Measurements from ENCODE around the gene KIF16B. TPM values are rescaled to one million over a fixed set of nuclear protein-coding genes. Genes with fewer than 3 reads are reported as not detected.

The KIF16B gene
- total and polyA plus RNA-seq, 9 of the 15 experiments (the other 6 are each of a cell fraction or from before 2014, with no cell fraction given): 1.00 to 10.6 (median 8.5) TPM

DNA sequence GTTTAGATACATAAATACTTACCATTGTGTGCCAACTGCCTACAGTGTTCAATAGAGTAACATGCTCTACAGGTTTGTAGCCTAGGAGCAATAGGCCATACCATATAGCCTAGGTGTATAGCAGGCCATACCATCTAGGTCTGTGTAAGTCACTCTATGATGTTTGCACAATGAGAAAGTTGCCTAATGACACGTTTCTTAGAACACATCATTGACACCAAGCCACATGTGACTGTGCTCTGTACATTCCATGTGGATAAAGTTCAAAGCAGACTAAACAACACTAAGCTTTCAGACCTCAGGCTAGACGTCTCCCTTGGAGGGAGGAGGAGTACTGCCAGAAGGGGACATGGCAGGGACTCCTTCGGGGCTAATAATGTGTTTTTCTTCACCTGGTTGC is 93.6 kb downstream of the KIF16B start (continued):
- TF ChIP-seq, protein P1, sequence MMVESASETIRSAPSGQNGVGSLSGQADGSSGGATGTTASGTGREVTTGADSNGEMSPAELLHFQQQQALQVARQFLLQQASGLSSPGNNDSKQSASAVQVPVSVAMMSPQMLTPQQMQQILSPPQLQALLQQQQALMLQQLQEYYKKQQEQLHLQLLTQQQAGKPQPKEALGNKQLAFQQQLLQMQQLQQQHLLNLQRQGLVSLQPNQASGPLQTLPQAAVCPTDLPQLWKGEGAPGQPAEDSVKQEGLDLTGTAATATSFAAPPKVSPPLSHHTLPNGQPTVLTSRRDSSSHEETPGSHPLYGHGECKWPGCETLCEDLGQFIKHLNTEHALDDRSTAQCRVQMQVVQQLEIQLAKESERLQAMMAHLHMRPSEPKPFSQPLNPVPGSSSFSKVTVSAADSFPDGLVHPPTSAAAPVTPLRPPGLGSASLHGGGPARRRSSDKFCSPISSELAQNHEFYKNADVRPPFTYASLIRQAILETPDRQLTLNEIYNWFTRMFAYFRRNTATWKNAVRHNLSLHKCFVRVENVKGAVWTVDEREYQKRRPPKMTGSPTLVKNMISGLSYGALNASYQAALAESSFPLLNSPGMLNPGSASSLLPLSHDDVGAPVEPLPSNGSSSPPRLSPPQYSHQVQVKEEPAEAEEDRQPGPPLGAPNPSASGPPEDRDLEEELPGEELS (CRISPR knock-in tag; IDR thresholded peaks at IDR 0.05; ENCODE audit: borderline replicate concordance): no peak
- TF ChIP-seq, protein P2, sequence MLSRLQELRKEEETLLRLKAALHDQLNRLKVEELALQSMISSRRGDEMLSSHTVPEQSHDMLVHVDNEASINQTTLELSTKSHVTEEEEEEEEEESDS (CRISPR knock-in tag; IDR thresholded peaks at IDR 0.05): no peak
- TF ChIP-seq, protein P3, sequence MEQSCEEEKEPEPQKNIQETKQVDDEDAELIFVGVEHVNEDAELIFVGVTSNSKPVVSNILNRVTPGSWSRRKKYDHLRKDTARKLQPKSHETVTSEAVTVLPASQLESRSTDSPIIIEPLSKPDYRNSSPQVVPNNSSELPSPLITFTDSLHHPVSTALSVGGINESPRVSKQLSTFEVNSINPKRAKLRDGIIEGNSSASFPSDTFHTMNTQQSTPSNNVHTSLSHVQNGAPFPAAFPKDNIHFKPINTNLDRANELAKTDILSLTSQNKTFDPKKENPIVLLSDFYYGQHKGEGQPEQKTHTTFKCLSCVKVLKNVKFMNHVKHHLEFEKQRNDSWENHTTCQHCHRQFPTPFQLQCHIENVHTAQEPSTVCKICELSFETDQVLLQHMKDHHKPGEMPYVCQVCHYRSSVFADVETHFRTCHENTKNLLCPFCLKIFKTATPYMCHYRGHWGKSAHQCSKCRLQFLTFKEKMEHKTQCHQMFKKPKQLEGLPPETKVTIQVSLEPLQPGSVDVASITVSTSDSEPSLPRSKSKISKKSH (CRISPR knock-in tag; IDR thresholded peaks at IDR 0.05): no peak
- no peak for TF ChIP-seq PURB (CRISPR knock-in tag; IDR thresholded peaks at IDR 0.05; ENCODE audit: low read depth)

DNA sequence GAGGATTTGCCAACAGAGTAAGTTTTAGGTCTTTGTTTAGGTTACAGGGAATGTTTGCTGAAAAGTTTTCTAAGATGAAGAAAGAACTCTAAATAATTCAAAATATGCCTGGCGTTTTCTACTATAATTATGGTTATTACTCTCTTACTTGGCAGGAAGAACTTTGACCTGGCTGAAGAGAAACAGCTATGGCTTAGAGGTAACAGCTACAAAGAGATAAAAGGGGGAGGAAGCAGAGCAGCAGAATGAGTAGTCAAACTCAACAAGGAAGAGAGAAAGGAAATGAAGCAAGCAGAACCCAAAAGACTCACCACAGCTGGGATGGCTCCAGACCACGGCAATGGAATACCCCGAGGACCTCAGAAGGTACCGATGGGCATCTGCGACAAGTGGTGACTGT is 95.6 kb downstream of the KIF16B start:
- H3K9me1 ChIP-seq (ENCODE audit: control insufficient read depth, insufficient read depth, low read length): no peaks in the 10 kb centered on the region
- no peaks in the 10 kb centered on the region for H3K27me3 ChIP-seq (ENCODE audit: control insufficient read depth in 2 of 2, insufficient read depth in 2 of 2, low read length in 2 of 2)
- intact Hi-C loops (cut with micrococcal nuclease) (loop anchor here (5.0 to 10.0 kb wide), 2 partner anchors 213 to 770 kb away; no protein-coding TSS in a partner anchor), in situ Hi-C loops (cut with MboI) (no loop called here)
- DNase-seq (ENCODE audit: extremely low read depth in 1 of 4, low spot score in 3 of 4) (no peak), ATAC-seq (no peak), FAIRE-seq (no peak)
- no peaks in the 10 kb centered on the region for H3K9me3 ChIP-seq (replicated peaks; ENCODE audit: control insufficient read depth, insufficient read depth, low read depth, low read length)
- H3K9ac ChIP-seq (ENCODE audit: insufficient read depth in 1 of 2, low read depth in 2 of 2, low read length in 2 of 2): no peak overlapping the region
- H3K27ac ChIP-seq (ENCODE audit: extremely low read depth, low read depth, low read length): no peak overlapping the region
- H2AFZ ChIP-seq (ENCODE audit: low read depth, low read length): no peak overlapping the region
- no peaks in the 10 kb centered on the region for H3K36me3 ChIP-seq (ENCODE audit: control insufficient read depth, insufficient read depth, low read length)
- H3K79me2 ChIP-seq (ENCODE audit: control insufficient read depth, insufficient read depth, low read length): no peaks in the 10 kb centered on the region
- WGBS (ENCODE audit: insufficient coverage, low coverage, missing lambda C conversion rate): 56% methylated on average over 5 of the region's 5 CpGs
- no peaks in the 10 kb centered on the region for H4K20me1 ChIP-seq (replicated peaks; ENCODE audit: control insufficient read depth, insufficient read depth, low read length)
- ChIA-PET POLR2A (interaction anchor here (0.7 kb wide), 1 partner anchor 55 kb away, joined by 3 read pairs; no protein-coding TSS in a partner anchor), CTCF (ENCODE audit: low intra/inter-chr PET ratio) (interaction anchor here (0.7 kb wide), 1 partner anchor 27 kb away, joined by 3 read pairs; no protein-coding TSS in a partner anchor)
- no TSS peak for BruUV-seq (replicated peaks)
- peaks cover 0 to 4% of the 10 kb centered on the region in 2 experiments; a peak in 2 of 5 replicates for H3K4me1 ChIP-seq (replicated peaks in 1 of 2; ENCODE audit: control insufficient read depth in 2 of 2, insufficient read depth in 2 of 2, low read length in 2 of 2)
- no peak overlapping the region for H3K4me2 ChIP-seq (ENCODE audit: insufficient read depth, low read length)
- H3K4me3 ChIP-seq: no peak overlapping the region
- no peak for TF ChIP-seq ZC3H11A (IDR thresholded peaks at IDR 0.05; ENCODE audit: low read depth, low read length)
- TF ChIP-seq MBD2 (IDR thresholded peaks at IDR 0.05; ENCODE audit: borderline replicate concordance, low read depth): no peak
- TF ChIP-seq MECOM (CRISPR knock-in tag; IDR thresholded peaks at IDR 0.05): no peak
- TF ChIP-seq, protein P4, sequence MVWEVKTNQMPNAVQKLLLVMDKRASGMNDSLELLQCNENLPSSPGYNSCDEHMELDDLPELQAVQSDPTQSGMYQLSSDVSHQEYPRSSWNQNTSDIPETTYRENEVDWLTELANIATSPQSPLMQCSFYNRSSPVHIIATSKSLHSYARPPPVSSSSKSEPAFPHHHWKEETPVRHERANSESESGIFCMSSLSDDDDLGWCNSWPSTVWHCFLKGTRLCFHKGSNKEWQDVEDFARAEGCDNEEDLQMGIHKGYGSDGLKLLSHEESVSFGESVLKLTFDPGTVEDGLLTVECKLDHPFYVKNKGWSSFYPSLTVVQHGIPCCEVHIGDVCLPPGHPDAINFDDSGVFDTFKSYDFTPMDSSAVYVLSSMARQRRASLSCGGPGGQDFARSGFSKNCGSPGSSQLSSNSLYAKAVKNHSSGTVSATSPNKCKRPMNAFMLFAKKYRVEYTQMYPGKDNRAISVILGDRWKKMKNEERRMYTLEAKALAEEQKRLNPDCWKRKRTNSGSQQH (CRISPR knock-in tag; IDR thresholded peaks at IDR 0.05): no peak
- TF ChIP-seq, protein P5, sequence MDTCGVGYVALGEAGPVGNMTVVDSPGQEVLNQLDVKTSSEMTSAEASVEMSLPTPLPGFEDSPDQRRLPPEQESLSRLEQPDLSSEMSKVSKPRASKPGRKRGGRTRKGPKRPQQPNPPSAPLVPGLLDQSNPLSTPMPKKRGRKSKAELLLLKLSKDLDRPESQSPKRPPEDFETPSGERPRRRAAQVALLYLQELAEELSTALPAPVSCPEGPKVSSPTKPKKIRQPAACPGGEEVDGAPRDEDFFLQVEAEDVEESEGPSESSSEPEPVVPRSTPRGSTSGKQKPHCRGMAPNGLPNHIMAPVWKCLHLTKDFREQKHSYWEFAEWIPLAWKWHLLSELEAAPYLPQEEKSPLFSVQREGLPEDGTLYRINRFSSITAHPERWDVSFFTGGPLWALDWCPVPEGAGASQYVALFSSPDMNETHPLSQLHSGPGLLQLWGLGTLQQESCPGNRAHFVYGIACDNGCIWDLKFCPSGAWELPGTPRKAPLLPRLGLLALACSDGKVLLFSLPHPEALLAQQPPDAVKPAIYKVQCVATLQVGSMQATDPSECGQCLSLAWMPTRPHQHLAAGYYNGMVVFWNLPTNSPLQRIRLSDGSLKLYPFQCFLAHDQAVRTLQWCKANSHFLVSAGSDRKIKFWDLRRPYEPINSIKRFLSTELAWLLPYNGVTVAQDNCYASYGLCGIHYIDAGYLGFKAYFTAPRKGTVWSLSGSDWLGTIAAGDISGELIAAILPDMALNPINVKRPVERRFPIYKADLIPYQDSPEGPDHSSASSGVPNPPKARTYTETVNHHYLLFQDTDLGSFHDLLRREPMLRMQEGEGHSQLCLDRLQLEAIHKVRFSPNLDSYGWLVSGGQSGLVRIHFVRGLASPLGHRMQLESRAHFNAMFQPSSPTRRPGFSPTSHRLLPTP (IDR thresholded peaks at IDR 0.05; ENCODE audit: borderline replicate concordance, extremely low read depth, insufficient read length): no peak
- no peak for TF ChIP-seq ELF4 (CRISPR knock-in tag; IDR thresholded peaks at IDR 0.05)
